NCI-H2107 treated with DMSO at 0.1 percent for 48 hours (cell line): ENCODE data around the gene HNRNPU.

Source experiments
- DNase-seq: peaks from one replicate; lab custom pipeline; 2025; ENCODE audit not compliant: unreplicated experiment; lab: John Stamatoyannopoulos, UW

HNRNPU gene

GRCh38 chr1:244804841-244805240 lies 59.5 kb downstream of the HNRNPU start:
- DNase-seq: no peak

GRCh38 chr1:244802556-244803239 lies 61.6 kb downstream of the HNRNPU start:
- DNase-seq: no peak

GRCh38 chr1:244802041-244802440 lies 62.3 kb downstream of the HNRNPU start:
- no peak for DNase-seq

GRCh38 chr1:244801246-244801645 lies 63.1 kb downstream of the HNRNPU start:
- peak; percentile 31 for DNase-seq

- DNase-seq: no peak
Observed at GRCh38 chr1:244800821-244801220, 63.5 kb downstream of the HNRNPU start.
